HEK293 (cell line): ENCODE results near the gene ABR.

ENCODE experiments used
- EGR2 ChIP-seq: fragments of 450-650 bp; formaldehyde crosslinking; IDR thresholded peaks from 2 replicates; pipeline ENCODE4 v1.5.1; 2016; ENCODE audit warnings: low read depth, missing biosample characterization, missing genetic modification characterization
- GLIS1 ChIP-seq: fragments of 450-650 bp; formaldehyde crosslinking; IDR thresholded peaks from 2 replicates; pipeline ENCODE4 v1.5.1; 2016; ENCODE audit warnings: missing biosample characterization, missing genetic modification characterization
- IKZF3 ChIP-seq: fragments of 450-650 bp; IDR thresholded peaks from 2 replicates; pipeline ENCODE4 v1.5.0; 2018; ENCODE audit warnings: missing biosample characterization, mild to moderate bottlenecking, missing genetic modification characterization, moderate library complexity
- KLF9 ChIP-seq: fragments of 450-650 bp; formaldehyde crosslinking; IDR thresholded peaks from 2 replicates; pipeline ENCODE4 v1.5.1; 2016; ENCODE audit warnings: missing biosample characterization, missing genetic modification characterization, low read depth
- SP7 ChIP-seq: fragments of 450-650 bp; formaldehyde crosslinking; IDR thresholded peaks from 2 replicates; pipeline ENCODE4 v1.5.1; 2016; ENCODE audit warnings: missing biosample characterization, missing genetic modification characterization
- ZBTB20 ChIP-seq: fragments of 450-650 bp; formaldehyde crosslinking; IDR thresholded peaks from 2 replicates; pipeline ENCODE4 v1.5.1; 2016; ENCODE audit warnings: missing biosample characterization, missing genetic modification characterization
- ZFHX2 ChIP-seq: fragments of 450-650 bp; formaldehyde crosslinking; conservative IDR thresholded peaks from 2 replicates; pipeline ENCODE4 v1.5.1; 2016; ENCODE audit warnings: missing biosample characterization, missing genetic modification characterization
- ZIC2 ChIP-seq: fragments of 450-650 bp; formaldehyde crosslinking; IDR thresholded peaks from 2 replicates; pipeline ENCODE4 v1.5.1; 2016; ENCODE audit warnings: missing biosample characterization, missing genetic modification characterization
- ZNF114 ChIP-seq: fragments of 450-650 bp; formaldehyde crosslinking; IDR thresholded peaks from 2 replicates; pipeline ENCODE4 v1.5.0; 2017; ENCODE audit warnings: missing biosample characterization, missing genetic modification characterization
- ZNF248 ChIP-seq: fragments of 450-650 bp; formaldehyde crosslinking; IDR thresholded peaks from 2 replicates; pipeline ENCODE4 v1.5.1; 2017; ENCODE audit warnings: missing biosample characterization, missing genetic modification characterization
- ZNF335 ChIP-seq: fragments of 450-650 bp; formaldehyde crosslinking; conservative IDR thresholded peaks from 2 replicates; pipeline ENCODE4 v1.5.1; 2016; ENCODE audit warnings: missing biosample characterization, missing genetic modification characterization
- ZNF341 ChIP-seq: fragments of 450-650 bp; formaldehyde crosslinking; IDR thresholded peaks from 2 replicates; pipeline ENCODE4; 2016; ENCODE audit warnings: low read depth, missing biosample characterization, missing genetic modification characterization
- ZNF394 ChIP-seq: fragments of 450-650 bp; formaldehyde crosslinking; IDR thresholded peaks from 2 replicates; pipeline ENCODE4 v1.5.1; 2016; ENCODE audit warnings: missing biosample characterization, missing genetic modification characterization, mild to moderate bottlenecking, moderate library complexity, borderline replicate concordance
- ZNF561 ChIP-seq: fragments of 450-650 bp; IDR thresholded peaks from 2 replicates; pipeline ENCODE4 v1.5.1; 2018; ENCODE audit warnings: missing biosample characterization, missing genetic modification characterization, borderline replicate concordance
- ZNF596 ChIP-seq: fragments of 450-650 bp; IDR thresholded peaks from 2 replicates; pipeline ENCODE4 v1.5.0; 2018; ENCODE audit warnings: missing biosample characterization, mild to moderate bottlenecking, missing genetic modification characterization, moderate library complexity
- ZNF600 ChIP-seq: fragments of 450-650 bp; formaldehyde crosslinking; IDR thresholded peaks from 2 replicates; pipeline ENCODE4 v1.5.1; 2016; ENCODE audit warnings: missing biosample characterization, missing genetic modification characterization
- ZNF658 ChIP-seq: fragments of 450-650 bp; formaldehyde crosslinking; IDR thresholded peaks from 2 replicates; pipeline ENCODE4; 2016; ENCODE audit warnings: missing biosample characterization, missing genetic modification characterization
- ZNF76 ChIP-seq: fragments of 450-650 bp; formaldehyde crosslinking; IDR thresholded peaks from 2 replicates; pipeline ENCODE4; 2016; ENCODE audit warnings: low read depth, missing biosample characterization, missing genetic modification characterization, borderline replicate concordance
- TF ChIP-seq, protein P1 (sequence below): fragments of 450-650 bp; formaldehyde crosslinking; IDR thresholded peaks from 2 replicates; pipeline ENCODE4 v1.5.1; 2016; ENCODE audit warnings: missing biosample characterization, missing genetic modification characterization
- TF ChIP-seq, protein P2 (sequence below): fragments of 450-650 bp; formaldehyde crosslinking; IDR thresholded peaks from 2 replicates; pipeline ENCODE4 v1.5.1; 2016; ENCODE audit warnings: missing biosample characterization, missing genetic modification characterization
- TF ChIP-seq, protein P3 (sequence below): fragments of 450-650 bp; formaldehyde crosslinking; IDR thresholded peaks from 2 replicates; pipeline ENCODE4 v1.5.1; 2016; ENCODE audit warnings: missing biosample characterization, missing genetic modification characterization
- TF ChIP-seq, protein P4 (sequence below): fragments of 450-650 bp; formaldehyde crosslinking; IDR thresholded peaks from 2 replicates; pipeline ENCODE4 v1.5.1; 2017; ENCODE audit warnings: missing biosample characterization, missing genetic modification characterization
- TF ChIP-seq, protein P5 (sequence below): fragments of 450-650 bp; formaldehyde crosslinking; IDR thresholded peaks from 2 replicates; pipeline ENCODE4 v1.5.1; 2017; ENCODE audit warnings: missing biosample characterization, mild to moderate bottlenecking, missing genetic modification characterization, moderate library complexity
- TF ChIP-seq, protein P6 (sequence below): fragments of 450-650 bp; formaldehyde crosslinking; IDR thresholded peaks from 2 replicates; pipeline ENCODE4 v1.5.1; 2016; ENCODE audit warnings: missing biosample characterization, missing genetic modification characterization

The ABR gene

DNA sequence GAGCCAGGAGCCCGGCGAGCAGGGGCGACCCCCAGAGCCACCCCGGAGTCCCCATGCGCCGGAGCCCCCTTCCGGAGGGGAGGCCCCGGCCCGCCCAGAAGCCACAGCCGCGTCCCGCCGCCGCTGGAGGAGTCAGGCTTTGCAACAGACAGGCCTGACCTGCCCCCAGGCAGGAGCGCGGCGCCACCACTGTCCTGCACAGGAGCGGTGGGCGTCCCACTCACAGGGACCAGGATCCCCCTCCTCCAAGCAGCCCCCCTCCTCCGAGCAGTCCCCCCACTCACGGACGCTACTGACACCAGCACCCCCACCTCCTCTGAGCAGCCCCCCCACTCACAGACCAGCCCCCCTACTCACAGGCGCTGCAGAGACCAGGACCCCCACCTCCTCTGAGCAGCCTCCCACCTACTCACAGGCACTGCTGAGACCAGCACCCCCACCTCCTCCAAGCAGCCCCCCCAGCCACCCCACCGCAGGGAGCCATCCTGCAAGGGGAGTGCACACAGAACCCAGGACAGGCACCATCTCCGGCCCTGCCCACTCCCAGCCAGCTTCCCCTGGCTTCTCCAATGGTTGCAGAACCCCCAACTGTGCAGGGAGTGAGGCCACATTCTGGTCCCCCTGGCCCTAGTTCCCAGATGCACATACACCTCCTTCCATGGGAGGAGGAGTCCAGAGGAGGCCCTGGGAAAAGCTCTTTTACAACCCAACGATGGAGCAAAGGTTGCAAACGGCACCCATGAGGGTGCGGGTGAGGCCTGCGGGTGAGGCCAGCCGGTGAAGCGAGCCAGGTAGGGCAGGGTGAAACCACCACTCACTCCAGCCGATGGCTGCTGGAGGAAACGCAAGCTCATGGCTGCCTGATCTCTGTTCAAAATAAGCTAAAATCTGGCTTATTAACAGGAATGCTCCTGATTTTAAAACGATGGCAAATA, 69.9 kb downstream of the ABR start (continued):
- TF ChIP-seq, protein P1, sequence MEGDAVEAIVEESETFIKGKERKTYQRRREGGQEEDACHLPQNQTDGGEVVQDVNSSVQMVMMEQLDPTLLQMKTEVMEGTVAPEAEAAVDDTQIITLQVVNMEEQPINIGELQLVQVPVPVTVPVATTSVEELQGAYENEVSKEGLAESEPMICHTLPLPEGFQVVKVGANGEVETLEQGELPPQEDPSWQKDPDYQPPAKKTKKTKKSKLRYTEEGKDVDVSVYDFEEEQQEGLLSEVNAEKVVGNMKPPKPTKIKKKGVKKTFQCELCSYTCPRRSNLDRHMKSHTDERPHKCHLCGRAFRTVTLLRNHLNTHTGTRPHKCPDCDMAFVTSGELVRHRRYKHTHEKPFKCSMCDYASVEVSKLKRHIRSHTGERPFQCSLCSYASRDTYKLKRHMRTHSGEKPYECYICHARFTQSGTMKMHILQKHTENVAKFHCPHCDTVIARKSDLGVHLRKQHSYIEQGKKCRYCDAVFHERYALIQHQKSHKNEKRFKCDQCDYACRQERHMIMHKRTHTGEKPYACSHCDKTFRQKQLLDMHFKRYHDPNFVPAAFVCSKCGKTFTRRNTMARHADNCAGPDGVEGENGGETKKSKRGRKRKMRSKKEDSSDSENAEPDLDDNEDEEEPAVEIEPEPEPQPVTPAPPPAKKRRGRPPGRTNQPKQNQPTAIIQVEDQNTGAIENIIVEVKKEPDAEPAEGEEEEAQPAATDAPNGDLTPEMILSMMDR = peak; percentile 83
- peak; percentile 15; the same call in 1 of the 2 replicates for TF ChIP-seq KLF9 (tag by site-specific recombination)
- TF ChIP-seq, protein P2, sequence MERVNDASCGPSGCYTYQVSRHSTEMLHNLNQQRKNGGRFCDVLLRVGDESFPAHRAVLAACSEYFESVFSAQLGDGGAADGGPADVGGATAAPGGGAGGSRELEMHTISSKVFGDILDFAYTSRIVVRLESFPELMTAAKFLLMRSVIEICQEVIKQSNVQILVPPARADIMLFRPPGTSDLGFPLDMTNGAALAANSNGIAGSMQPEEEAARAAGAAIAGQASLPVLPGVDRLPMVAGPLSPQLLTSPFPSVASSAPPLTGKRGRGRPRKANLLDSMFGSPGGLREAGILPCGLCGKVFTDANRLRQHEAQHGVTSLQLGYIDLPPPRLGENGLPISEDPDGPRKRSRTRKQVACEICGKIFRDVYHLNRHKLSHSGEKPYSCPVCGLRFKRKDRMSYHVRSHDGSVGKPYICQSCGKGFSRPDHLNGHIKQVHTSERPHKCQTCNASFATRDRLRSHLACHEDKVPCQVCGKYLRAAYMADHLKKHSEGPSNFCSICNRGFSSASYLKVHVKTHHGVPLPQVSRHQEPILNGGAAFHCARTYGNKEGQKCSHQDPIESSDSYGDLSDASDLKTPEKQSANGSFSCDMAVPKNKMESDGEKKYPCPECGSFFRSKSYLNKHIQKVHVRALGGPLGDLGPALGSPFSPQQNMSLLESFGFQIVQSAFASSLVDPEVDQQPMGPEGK = peak; percentile 64; the same call in 1 of the 2 replicates
- peak; percentile 12; the same call in 1 of the 2 replicates for TF ChIP-seq ZNF600
- peak; percentile 93 for TF ChIP-seq GLIS1 (tag by site-specific recombination)
- peak; percentile 58 for TF ChIP-seq ZFHX2 (tag by site-specific recombination)
- peak; percentile 57; the same call in 1 of the 2 replicates for TF ChIP-seq ZNF394 (tag by site-specific recombination)
- no peak for TF ChIP-seq SP7 (tag by site-specific recombination)
- TF ChIP-seq ZNF596 (tag by site-specific recombination) = peak; percentile 9; the same call in 1 of the 2 replicates
- TF ChIP-seq ZBTB20 = peak; percentile 47
- TF ChIP-seq, protein P3, sequence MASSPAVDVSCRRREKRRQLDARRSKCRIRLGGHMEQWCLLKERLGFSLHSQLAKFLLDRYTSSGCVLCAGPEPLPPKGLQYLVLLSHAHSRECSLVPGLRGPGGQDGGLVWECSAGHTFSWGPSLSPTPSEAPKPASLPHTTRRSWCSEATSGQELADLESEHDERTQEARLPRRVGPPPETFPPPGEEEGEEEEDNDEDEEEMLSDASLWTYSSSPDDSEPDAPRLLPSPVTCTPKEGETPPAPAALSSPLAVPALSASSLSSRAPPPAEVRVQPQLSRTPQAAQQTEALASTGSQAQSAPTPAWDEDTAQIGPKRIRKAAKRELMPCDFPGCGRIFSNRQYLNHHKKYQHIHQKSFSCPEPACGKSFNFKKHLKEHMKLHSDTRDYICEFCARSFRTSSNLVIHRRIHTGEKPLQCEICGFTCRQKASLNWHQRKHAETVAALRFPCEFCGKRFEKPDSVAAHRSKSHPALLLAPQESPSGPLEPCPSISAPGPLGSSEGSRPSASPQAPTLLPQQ (tag by site-specific recombination) = 0 out of 2 replicates have a peak, but pooled peaks have one; percentile 15
- TF ChIP-seq ZNF335 (tag by site-specific recombination) = peak; percentile 77
- TF ChIP-seq ZNF114 (tag by site-specific recombination) = no peak
- peak; percentile 23 for TF ChIP-seq ZNF76 (tag by site-specific recombination)
- TF ChIP-seq ZIC2 (tag by site-specific recombination) = peak; percentile 93
- TF ChIP-seq, protein P4, sequence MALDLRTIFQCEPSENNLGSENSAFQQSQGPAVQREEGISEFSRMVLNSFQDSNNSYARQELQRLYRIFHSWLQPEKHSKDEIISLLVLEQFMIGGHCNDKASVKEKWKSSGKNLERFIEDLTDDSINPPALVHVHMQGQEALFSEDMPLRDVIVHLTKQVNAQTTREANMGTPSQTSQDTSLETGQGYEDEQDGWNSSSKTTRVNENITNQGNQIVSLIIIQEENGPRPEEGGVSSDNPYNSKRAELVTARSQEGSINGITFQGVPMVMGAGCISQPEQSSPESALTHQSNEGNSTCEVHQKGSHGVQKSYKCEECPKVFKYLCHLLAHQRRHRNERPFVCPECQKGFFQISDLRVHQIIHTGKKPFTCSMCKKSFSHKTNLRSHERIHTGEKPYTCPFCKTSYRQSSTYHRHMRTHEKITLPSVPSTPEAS = no peak
- no peak for TF ChIP-seq ZNF658 (tag by site-specific recombination)
- TF ChIP-seq ZNF341 (tag by site-specific recombination) = peak; percentile 45; the same call in 1 of the 2 replicates
- no peak for TF ChIP-seq ZNF248 (tag by site-specific recombination)
- peak; percentile 49; the same call in 1 of the 2 replicates for TF ChIP-seq IKZF3 (tag by site-specific recombination)
- TF ChIP-seq, protein P5, sequence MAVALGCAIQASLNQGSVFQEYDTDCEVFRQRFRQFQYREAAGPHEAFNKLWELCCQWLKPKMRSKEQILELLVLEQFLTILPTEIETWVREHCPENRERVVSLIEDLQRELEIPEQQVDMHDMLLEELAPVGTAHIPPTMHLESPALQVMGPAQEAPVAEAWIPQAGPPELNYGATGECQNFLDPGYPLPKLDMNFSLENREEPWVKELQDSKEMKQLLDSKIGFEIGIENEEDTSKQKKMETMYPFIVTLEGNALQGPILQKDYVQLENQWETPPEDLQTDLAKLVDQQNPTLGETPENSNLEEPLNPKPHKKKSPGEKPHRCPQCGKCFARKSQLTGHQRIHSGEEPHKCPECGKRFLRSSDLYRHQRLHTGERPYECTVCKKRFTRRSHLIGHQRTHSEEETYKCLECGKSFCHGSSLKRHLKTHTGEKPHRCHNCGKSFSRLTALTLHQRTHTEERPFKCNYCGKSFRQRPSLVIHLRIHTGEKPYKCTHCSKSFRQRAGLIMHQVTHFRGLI = 0 out of 2 replicates have a peak, but pooled peaks have one; percentile 21
- 0 out of 2 replicates have a peak, but pooled peaks have one; percentile 24 for TF ChIP-seq EGR2 (tag by site-specific recombination)
- TF ChIP-seq, protein P6, sequence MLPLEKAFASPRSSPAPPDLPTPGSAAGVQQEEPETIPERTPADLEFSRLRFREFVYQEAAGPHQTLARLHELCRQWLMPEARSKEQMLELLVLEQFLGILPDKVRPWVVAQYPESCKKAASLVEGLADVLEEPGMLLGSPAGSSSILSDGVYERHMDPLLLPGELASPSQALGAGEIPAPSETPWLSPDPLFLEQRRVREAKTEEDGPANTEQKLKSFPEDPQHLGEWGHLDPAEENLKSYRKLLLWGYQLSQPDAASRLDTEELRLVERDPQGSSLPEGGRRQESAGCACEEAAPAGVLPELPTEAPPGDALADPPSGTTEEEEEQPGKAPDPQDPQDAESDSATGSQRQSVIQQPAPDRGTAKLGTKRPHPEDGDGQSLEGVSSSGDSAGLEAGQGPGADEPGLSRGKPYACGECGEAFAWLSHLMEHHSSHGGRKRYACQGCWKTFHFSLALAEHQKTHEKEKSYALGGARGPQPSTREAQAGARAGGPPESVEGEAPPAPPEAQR (tag by site-specific recombination) = no peak
- peak; percentile 46; the same call in 1 of the 2 replicates for TF ChIP-seq ZNF561 (tag by site-specific recombination)
